ENCODE results near the gene TBC1D26. TPM values are rescaled to one million over a fixed set of nuclear protein-coding genes. Genes with fewer than 3 reads are reported as not detected.
"Not testable (repeated sequence)": the region's sequence is repeated elsewhere in the genome, so short reads cannot be mapped to it uniquely, and the experiment has no call there.

TBC1D26 gene
- total and polyA plus RNA-seq, 2 experiments from 2014 or later, result 0.84 to 2.8 TPM

DNA sequence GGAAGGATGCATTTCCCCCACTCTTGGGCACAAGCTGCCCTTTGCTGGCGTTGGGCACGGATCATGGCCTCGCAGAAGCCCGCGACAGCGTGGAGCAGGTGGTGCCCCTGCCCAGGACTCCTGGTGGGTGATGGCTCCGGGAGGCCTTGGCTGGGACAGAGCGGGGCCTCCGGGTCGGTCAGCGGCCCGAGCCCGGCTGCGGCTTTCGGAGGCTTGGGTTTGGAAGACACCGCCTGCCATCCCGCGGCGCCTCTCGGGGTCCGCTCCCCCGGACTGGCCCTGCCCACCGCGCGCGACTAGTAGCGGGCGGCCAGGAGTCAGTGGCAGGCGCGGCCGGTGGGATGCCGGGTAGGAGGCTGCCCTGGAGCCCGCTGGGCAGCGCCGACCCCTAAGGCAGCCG is 17.3 kb downstream of the TBC1D26 start:
- H3K27ac Mint-ChIP-seq; H3K4me1 ChIP-seq (ENCODE audit: insufficient read depth); H3K4me1 Mint-ChIP-seq; H3K9me2 ChIP-seq (ENCODE audit: insufficient read depth); H4K20me1 ChIP-seq (replicated peaks; ENCODE audit: insufficient read depth); H3K4me3 ChIP-seq; H3K27ac ChIP-seq (ENCODE audit: low read depth); H3K9me3 Mint-ChIP-seq; H3K4me3 Mint-ChIP-seq; H3K36me3 Mint-ChIP-seq (ENCODE audit: low read depth); H3K36me3 ChIP-seq (ENCODE audit: insufficient read depth); H3K79me2 ChIP-seq (replicated peaks; ENCODE audit: insufficient read depth); H2AFZ ChIP-seq; H3K27me3 ChIP-seq (ENCODE audit: insufficient read depth); H3K27me3 Mint-ChIP-seq (ENCODE audit: insufficient read depth, low read depth, poor library complexity); H3K4me2 ChIP-seq; H3F3A ChIP-seq (replicated peaks; ENCODE audit: low read depth): not testable (repeated sequence)
- DNase-seq (ENCODE audit: low spot score) (peak; percentile 8), ATAC-seq (peak; percentile 69)

DNA sequence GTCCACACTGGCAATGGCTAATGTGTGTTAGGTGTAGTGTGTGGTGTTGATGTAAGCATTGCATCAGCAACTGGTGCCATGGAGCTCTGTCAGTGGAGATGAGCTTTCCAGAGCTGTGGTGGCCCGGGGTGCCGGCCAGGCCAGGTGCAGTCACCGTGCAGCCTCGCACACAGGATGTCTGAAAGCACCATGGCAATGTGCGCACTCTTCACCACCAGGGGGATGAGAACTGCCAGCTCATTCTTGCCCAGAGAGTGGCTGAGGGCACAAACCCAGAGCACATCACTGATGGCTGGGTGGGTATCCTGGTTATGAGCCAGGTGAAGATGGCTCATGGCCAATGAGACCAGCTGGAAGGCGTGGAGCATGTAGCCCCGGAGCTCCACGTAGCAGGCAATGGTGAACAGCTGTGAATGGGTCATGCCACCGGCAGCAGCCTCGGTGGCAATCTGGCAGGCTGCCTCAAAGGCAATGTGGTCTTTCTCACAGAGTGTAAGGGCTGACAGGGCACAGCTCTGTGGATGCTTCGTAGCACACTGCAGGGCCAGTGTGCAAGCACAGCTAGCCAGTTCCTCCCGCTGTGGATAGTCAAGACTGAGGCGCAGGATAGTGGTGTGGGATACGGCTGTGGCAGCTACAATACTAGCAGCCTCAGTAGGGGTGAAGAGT is 36.9 kb downstream of the TBC1D26 start:
- not testable (repeated sequence) for H4K20me1 ChIP-seq (replicated peaks; ENCODE audit: insufficient read depth); H3K4me3 Mint-ChIP-seq; H3K79me2 ChIP-seq (replicated peaks; ENCODE audit: insufficient read depth); H2AFZ ChIP-seq; H3K9me3 Mint-ChIP-seq; H3K27ac Mint-ChIP-seq; H3K27me3 Mint-ChIP-seq (ENCODE audit: insufficient read depth, low read depth, poor library complexity); H3K4me2 ChIP-seq; H3K4me1 Mint-ChIP-seq; H3K36me3 ChIP-seq (ENCODE audit: insufficient read depth); H3K36me3 Mint-ChIP-seq (ENCODE audit: low read depth); H3K4me3 ChIP-seq; H3K4me1 ChIP-seq (ENCODE audit: insufficient read depth); H3K27ac ChIP-seq (ENCODE audit: low read depth); H3K9me2 ChIP-seq (ENCODE audit: insufficient read depth); DNase-seq (ENCODE audit: low spot score); H3K27me3 ChIP-seq (ENCODE audit: insufficient read depth); H3F3A ChIP-seq (replicated peaks; ENCODE audit: low read depth)
- ATAC-seq, result peak; percentile 44; the same call in 2 of the 3 replicates

DNA sequence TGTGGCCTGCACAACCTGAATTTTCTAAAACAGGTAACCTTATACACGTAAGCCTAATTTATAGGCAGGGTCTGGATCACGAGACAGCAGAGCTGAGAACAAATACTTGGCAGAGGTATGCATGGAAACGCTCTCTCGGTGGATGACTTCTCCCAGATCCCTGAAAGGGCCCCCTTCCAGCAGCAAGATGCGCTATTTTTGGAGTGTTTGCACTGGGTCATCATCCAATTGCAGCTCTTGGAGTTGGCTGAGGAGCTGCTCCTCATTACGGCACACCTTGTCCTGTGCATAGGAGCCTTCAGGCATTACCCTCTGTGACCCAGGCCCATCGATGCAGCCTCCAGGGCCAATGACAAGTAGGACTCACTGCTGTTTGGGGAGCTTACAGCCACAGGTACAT is 38.6 kb downstream of the TBC1D26 start:
- not testable (repeated sequence) for H3K9me2 ChIP-seq (ENCODE audit: insufficient read depth); H3K27ac ChIP-seq (ENCODE audit: low read depth); H3K4me2 ChIP-seq; H3K36me3 Mint-ChIP-seq (ENCODE audit: low read depth); ATAC-seq; H3K36me3 ChIP-seq (ENCODE audit: insufficient read depth); DNase-seq (ENCODE audit: low spot score); H3K27ac Mint-ChIP-seq; H3K4me3 ChIP-seq; H3K27me3 Mint-ChIP-seq (ENCODE audit: insufficient read depth, low read depth, poor library complexity); H3K4me1 Mint-ChIP-seq; H3K79me2 ChIP-seq (replicated peaks; ENCODE audit: insufficient read depth); H3K9me3 Mint-ChIP-seq; H4K20me1 ChIP-seq (replicated peaks; ENCODE audit: insufficient read depth); H3K4me3 Mint-ChIP-seq; H3K27me3 ChIP-seq (ENCODE audit: insufficient read depth); H3K4me1 ChIP-seq (ENCODE audit: insufficient read depth); H3F3A ChIP-seq (replicated peaks; ENCODE audit: low read depth); H2AFZ ChIP-seq

DNA sequence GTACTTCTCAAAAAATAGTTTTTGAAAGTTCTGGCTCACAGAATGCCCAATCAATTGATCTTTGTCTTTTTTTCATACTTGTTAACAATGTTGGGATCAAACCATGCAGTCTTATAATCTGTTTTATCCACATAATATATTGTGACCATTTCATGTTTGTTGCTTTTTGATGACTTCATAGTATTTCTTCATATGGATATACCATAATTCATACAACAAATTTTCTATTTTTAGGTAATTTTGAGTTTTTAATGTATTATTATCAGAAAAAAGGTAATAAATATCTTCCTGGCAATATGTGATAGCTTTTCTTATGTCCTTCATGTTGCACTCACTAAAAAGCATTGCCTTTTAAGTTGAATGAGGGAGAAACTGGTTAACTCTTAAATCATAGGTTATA is 44.8 kb downstream of the TBC1D26 start:
- Histone ChIP-seq H3K9me2 (ENCODE audit: insufficient read depth) (no peaks in the 10 kb centered on the region), H3K79me2 (replicated peaks; ENCODE audit: insufficient read depth) (no peaks in the 10 kb centered on the region), H3K27me3 (ENCODE audit: insufficient read depth) (no peaks in the 10 kb centered on the region), H3F3A (replicated peaks; ENCODE audit: low read depth) (no peaks in the 10 kb centered on the region), H3K4me3 (no peak overlapping the region), H3K4me2 (no peak overlapping the region), H3K36me3 (ENCODE audit: insufficient read depth) (no peaks in the 10 kb centered on the region), H2AFZ (no peak overlapping the region), H4K20me1 (replicated peaks; ENCODE audit: insufficient read depth) (no peaks in the 10 kb centered on the region), H3K4me1 (ENCODE audit: insufficient read depth) (peaks cover 7% of the 10 kb centered on the region; the same call in 1 of the 2 replicates), H3K27ac (ENCODE audit: low read depth) (no peak overlapping the region)
- no peak for TF ChIP-seq POLR2AphosphoS5 (IDR thresholded peaks at IDR 0.05; ENCODE audit: low read depth)
- TF ChIP-seq STAT1 (IDR thresholded peaks at IDR 0.05; ENCODE audit: unreplicated experiment), result no peak
- no peak for TF ChIP-seq EZH2 (IDR thresholded peaks at IDR 0.05; ENCODE audit: low read depth, unreplicated experiment)
- no peak for TF ChIP-seq ZNF114 (CRISPR knock-in tag; IDR thresholded peaks at IDR 0.05)
- TF ChIP-seq, protein P1, sequence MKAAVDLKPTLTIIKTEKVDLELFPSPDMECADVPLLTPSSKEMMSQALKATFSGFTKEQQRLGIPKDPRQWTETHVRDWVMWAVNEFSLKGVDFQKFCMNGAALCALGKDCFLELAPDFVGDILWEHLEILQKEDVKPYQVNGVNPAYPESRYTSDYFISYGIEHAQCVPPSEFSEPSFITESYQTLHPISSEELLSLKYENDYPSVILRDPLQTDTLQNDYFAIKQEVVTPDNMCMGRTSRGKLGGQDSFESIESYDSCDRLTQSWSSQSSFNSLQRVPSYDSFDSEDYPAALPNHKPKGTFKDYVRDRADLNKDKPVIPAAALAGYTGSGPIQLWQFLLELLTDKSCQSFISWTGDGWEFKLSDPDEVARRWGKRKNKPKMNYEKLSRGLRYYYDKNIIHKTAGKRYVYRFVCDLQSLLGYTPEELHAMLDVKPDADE (IDR thresholded peaks at IDR 0.05), result no peak
- no peak for TF ChIP-seq NANOG (IDR thresholded peaks at IDR 0.05; ENCODE audit: borderline replicate concordance)
- no peak for TF ChIP-seq JUNB (IDR thresholded peaks at IDR 0.05; ENCODE audit: unreplicated experiment)
- peaks cover 37% of the 10 kb centered on the region for H3K9me3 Mint-ChIP-seq
- H3K4me3 Mint-ChIP-seq, result no peak overlapping the region; the same call in 2 of the 3 replicates
- H3K27ac Mint-ChIP-seq, result no peak overlapping the region
- ATAC-seq, result no peak
- no peaks in the 10 kb centered on the region for H3K4me1 Mint-ChIP-seq
- H3K27me3 Mint-ChIP-seq (ENCODE audit: insufficient read depth, low read depth, poor library complexity), result peaks cover 7% of the 10 kb centered on the region
- DNase-seq (ENCODE audit: low spot score), result no peak
- peaks cover 24% of the 10 kb centered on the region for H3K36me3 Mint-ChIP-seq (ENCODE audit: low read depth)
